GM13976 (cell line): ENCODE data around the gene ADPRHL1.

Source experiments
- DNase-seq: peaks from one replicate; pipeline ENCODE4 v3.0.0; 2012; ENCODE audit warnings: low spot score
- in situ Hi-C: fragments of 300-500 bp; cut with MboI; formaldehyde crosslinking; loops from one replicate; pipeline ENCODE4 v1.12.0; 2022; ENCODE audit warnings: low sequenced_read_pairs, mixed read lengths, inconsistent platforms; ENCODE audit not compliant: unreplicated experiment
- TF ChIP-seq, protein P1 (sequence below): IDR thresholded peaks from 2 replicates; pipeline ENCODE4 v1.5.1; 2012; ENCODE audit warnings: borderline replicate concordance, mild to moderate bottlenecking; ENCODE audit not compliant: insufficient read depth; ENCODE audit errors: extremely low read depth, missing control alignments, control extremely low read depth

The ADPRHL1 gene

DNA sequence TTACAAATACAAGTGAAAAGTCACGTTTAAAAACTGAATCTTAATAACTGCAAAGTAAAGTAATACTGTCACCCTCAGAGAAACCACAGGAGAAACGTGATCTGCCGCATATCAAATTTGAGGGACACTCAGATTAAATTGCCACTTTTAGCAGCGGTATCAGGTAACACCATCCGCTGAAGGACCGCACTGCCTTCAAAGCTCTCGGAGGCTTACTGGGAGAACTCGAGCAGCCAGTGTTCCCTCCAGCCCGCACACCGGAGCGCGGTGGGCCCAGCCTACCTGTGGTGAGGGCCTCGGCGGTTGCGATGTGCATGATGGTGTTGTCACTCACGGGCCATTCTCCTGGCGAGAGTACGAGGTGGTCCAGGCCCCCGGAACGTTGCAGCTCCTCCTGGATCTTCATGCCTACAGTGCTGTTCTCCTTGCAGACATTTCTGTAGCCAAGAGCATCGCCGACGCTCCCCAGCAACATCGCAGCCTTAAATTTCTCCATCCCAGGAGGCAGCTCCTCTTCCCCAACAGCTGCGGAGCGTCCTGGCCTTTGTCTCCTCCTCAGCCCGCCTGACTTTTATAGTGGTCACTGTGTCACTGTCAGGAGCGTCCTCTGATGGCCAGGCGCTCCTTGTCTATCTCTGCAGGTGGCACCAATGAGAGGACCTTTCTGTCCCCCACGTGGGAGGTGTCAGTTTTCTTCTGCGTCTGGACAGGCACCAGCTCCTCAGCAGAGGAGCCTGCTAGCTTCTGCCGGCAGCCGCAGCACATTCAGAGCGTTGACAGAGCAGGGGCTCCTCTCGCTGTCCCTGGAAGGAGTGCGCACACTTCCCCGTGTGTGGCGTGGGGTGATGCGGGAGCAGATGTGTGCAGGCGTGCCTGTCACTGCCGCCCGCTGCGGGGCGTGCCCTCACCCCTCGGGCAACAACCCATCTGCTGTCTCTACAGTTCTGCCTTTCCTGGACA lies at the start of gene ADPRHL1:
Gene ADPRHL1, minus strand, starts transcription at position 547 of the 960 bp plus-strand sequence. Its CDS starts 51 bp downstream, at position 496.
- in situ Hi-C loops = no loop called here
- no peak for DNase-seq

DNA sequence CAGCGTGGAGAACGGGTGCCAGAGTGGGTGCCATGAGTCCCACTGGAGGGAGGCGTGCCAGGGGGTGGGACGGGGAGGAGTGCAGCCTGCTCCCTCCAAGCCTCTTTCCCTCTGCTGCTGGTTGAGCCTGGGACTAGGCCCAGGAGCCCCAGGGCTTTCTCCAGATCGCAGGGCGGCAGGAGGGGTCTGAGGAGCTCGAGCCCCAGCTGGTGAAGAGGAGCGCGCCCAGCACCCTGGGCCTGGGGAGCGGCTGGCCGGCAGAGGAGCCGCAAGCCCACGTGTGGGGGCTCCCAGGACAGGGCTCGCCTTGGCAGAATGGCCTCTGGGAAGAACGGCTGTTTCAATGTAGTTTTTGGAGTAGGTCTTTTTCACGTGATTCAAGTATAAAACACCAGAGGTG lies 49.4 kb upstream of the ADPRHL1 start:
- no peak for DNase-seq
- TF ChIP-seq, protein P1, sequence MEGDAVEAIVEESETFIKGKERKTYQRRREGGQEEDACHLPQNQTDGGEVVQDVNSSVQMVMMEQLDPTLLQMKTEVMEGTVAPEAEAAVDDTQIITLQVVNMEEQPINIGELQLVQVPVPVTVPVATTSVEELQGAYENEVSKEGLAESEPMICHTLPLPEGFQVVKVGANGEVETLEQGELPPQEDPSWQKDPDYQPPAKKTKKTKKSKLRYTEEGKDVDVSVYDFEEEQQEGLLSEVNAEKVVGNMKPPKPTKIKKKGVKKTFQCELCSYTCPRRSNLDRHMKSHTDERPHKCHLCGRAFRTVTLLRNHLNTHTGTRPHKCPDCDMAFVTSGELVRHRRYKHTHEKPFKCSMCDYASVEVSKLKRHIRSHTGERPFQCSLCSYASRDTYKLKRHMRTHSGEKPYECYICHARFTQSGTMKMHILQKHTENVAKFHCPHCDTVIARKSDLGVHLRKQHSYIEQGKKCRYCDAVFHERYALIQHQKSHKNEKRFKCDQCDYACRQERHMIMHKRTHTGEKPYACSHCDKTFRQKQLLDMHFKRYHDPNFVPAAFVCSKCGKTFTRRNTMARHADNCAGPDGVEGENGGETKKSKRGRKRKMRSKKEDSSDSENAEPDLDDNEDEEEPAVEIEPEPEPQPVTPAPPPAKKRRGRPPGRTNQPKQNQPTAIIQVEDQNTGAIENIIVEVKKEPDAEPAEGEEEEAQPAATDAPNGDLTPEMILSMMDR = no peak
- in situ Hi-C loops = no loop called here

More for the DNA sequence above, at the start of gene ADPRHL1:
- TF ChIP-seq, protein P1 = no peak

DNA sequence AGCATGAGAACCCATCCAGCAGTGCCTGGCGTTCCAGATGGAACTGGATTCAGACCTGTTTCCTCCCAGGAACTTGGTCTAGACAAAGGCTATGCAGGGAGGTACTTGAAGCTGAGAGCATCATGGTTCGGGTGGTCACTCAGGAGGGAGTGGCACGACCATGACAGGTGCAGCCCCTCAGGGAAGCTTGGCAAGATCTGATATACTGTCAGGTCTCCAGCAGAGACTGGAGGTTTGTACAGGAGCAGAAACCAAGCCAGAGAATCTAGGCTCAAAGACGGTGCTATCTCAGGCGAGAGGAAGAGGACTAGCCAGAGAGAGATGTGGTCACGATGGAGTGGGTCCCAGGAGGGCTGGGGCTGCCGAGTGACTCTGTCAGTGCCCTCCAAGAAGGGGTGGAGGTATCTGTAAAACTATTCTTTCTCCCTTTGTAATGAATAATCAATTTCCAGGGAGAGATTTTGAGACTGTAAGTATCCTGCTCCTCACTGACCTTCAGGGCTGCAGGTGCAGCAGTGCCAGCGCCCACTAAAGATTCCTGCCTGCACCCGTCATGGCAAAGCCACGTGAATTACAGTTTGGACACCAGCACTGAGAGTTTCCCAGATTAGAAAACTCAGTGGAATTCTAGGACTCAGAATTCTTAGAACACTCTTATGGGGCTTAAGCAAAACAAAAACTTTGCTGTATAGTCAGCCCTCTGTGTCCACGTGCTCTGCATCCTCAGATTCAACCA lies 47.4 kb upstream of the ADPRHL1 start:
- DNase-seq = no peak
- TF ChIP-seq, protein P1 = no peak
- in situ Hi-C loops = no loop called here

DNA sequence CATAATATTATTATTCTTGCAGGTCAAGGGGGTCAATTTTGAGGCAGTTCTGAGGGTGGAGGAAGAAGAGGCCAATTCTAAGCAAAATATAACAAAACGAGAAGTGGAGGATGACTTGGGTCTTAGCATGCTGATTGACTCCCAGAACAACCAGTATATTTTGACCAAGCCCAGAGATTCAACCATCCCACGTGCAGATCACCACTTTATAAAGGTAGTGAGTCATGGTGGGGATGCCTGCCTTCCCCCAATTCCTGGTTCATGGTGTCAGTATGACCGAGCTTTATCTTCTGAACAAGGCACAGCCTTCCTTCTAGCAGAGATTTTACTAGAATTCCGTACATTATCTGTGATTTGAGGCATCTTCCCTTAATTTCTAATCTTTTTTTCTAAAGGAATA lies 46.6 kb upstream of the ADPRHL1 start:
- TF ChIP-seq, protein P1 = no peak
- no peak for DNase-seq
- in situ Hi-C loops = no loop called here

DNA sequence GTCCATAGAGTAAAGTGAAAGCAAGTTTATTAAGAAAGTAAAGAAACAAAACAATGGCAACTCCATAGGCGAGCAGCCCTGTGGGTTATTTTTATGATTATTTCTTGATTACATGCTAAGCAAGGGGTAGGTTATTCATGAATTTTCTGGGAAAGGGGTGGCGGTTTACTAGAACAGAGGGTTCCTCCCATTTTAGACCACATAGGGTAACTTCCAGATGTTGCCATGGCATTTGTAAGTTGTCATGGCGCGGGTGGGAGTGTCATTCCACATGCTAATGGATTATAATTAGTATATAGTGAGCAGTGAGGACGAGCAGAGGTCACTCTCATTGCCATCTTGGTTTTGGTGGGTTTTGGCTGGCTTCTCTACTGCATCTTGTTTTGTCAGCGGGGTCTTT lies 45.6 kb upstream of the ADPRHL1 start:
- in situ Hi-C loops = no loop called here
- TF ChIP-seq, protein P1 = no peak
- DNase-seq = no peak

DNA sequence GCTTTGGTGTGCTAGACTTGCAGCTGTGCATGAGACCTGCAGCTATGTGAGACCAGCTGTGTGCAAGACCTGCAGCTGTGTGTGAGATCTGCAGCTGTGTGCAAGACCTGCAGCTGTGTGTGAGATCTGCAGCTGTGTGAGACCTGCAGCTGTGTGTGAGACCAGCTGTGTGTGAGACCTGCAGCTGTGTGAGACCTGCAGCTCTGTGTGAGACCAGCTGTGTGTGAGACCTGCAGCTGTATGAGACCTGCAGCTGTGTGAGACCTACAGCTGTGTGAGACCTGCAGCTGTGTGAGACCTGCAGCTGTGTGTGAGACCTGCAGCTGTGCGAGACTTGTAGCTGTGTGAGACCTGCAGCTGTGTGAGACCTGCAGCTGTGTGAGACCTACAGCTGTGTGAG lies 43.9 kb upstream of the ADPRHL1 start:
- TF ChIP-seq, protein P1 = no peak

More for the DNA sequence above, 43.9 kb upstream of the ADPRHL1 start:
- in situ Hi-C loops = no loop called here
- DNase-seq = no peak
